RWPE2 (cell line): Measurements from ENCODE around the gene ALG6.

Experiments
- ATAC-seq: fragments of 200-7000 bp; cut with Tn5 transposase; 3 replicates; pipeline ENCODE4 v1.9.1; 2021; ENCODE audit warnings: low read depth
- DNase-seq: peaks from one replicate; pipeline ENCODE4 v3.0.0-alpha.2; 2020; ENCODE audit warnings: low spot score
- H3K27ac ChIP-seq: fragments of 450-650 bp; 2 replicates; pipeline ENCODE4 v1.5.1; 2017; ENCODE audit warnings: mild to moderate bottlenecking; ENCODE audit not compliant: poor library complexity, severe bottlenecking
- H3K27me3 ChIP-seq: fragments of 250-450 bp; sonication (Bioruptor Pico); 2 replicates; pipeline ENCODE4 v1.5.1; 2021; ENCODE audit warnings: mild to moderate bottlenecking, moderate library complexity; ENCODE audit not compliant: insufficient read depth, poor library complexity, severe bottlenecking
- H3K36me3 ChIP-seq: fragments of 250-450 bp; sonication (Bioruptor Pico); 2 replicates; pipeline ENCODE4 v1.5.1; 2020; ENCODE audit warnings: low read depth, mild to moderate bottlenecking, moderate library complexity
- H3K4me1 ChIP-seq: fragments of 250-450 bp; sonication (Bioruptor Pico); 2 replicates; pipeline ENCODE4 v1.5.1; 2021; ENCODE audit warnings: mild to moderate bottlenecking, moderate library complexity; ENCODE audit not compliant: insufficient read depth, poor library complexity, severe bottlenecking
- H3K4me3 ChIP-seq: fragments of 250-450 bp; sonication (Bioruptor Pico); 2 replicates; pipeline ENCODE4 v1.5.1; 2021; ENCODE audit warnings: mild to moderate bottlenecking, moderate library complexity; ENCODE audit not compliant: severe bottlenecking
- H3K9me3 ChIP-seq: fragments of 250-450 bp; sonication (Bioruptor Pico); 2 replicates; pipeline ENCODE4 v1.5.1; 2021; ENCODE audit warnings: mild to moderate bottlenecking, moderate library complexity; ENCODE audit not compliant: severe bottlenecking
- TF ChIP-seq, protein P1 (sequence below): fragments of 450-650 bp; IDR thresholded peaks from one replicate; pipeline ENCODE4 v1.5.1; 2017; ENCODE audit warnings: mild to moderate bottlenecking, moderate library complexity; ENCODE audit not compliant: poor library complexity, severe bottlenecking

The ALG6 gene

DNA sequence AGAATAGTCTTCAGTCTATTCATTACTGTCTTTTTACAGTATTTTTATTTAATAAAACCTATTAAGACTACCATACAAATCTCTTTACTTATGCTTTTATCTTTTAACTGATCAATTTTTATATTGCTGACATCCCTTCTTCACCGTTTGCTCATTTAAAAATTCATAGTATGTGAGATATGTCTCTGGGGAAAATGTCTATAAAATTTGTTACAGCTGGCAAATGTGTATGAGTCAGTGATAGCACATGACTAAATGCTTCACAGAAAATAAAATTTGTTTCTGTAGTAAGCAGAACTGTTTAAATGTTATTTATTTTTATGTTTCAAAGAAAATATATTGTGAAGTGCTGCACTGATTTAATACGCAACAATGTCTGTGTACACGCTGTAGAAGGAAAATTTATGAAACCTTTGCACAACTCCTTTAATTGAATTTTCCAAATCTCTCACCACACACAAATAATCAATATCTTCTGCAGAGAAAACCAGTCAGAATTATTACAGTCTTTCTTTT is 81.4 kb downstream of the ALG6 start:
- H3K36me3 ChIP-seq, result peaks cover 13% of the 10 kb centered on the region
- H3K4me1 ChIP-seq, result no peaks in the 10 kb centered on the region
- H3K9me3 ChIP-seq, result no peaks in the 10 kb centered on the region
- ATAC-seq, result no peak
- no peak overlapping the region for H3K4me3 ChIP-seq
- TF ChIP-seq, protein P1, sequence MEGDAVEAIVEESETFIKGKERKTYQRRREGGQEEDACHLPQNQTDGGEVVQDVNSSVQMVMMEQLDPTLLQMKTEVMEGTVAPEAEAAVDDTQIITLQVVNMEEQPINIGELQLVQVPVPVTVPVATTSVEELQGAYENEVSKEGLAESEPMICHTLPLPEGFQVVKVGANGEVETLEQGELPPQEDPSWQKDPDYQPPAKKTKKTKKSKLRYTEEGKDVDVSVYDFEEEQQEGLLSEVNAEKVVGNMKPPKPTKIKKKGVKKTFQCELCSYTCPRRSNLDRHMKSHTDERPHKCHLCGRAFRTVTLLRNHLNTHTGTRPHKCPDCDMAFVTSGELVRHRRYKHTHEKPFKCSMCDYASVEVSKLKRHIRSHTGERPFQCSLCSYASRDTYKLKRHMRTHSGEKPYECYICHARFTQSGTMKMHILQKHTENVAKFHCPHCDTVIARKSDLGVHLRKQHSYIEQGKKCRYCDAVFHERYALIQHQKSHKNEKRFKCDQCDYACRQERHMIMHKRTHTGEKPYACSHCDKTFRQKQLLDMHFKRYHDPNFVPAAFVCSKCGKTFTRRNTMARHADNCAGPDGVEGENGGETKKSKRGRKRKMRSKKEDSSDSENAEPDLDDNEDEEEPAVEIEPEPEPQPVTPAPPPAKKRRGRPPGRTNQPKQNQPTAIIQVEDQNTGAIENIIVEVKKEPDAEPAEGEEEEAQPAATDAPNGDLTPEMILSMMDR, result no peak
- no peak for DNase-seq
- H3K27me3 ChIP-seq, result no peaks in the 10 kb centered on the region
- no peak overlapping the region for H3K27ac ChIP-seq

DNA sequence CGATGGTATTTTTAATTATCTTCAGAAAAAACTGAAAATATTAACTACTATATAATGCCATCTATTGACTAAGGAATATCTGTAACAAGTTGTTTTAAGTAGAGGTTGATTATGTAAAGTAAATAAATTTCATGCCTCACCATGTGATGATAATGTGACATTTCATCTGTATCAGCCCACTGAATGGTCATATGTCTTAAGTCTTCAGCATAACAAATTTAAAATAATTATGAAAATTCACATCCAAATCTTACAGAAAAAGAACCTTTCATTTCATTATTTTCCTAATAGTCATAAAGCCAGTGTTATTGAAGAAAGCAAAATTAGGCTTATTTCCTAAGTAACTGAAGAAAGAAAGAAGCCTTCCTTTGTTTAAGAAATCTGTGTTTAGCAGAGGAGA is 83.0 kb downstream of the ALG6 start:
- TF ChIP-seq, protein P1, result no peak
- no peak for DNase-seq

DNA sequence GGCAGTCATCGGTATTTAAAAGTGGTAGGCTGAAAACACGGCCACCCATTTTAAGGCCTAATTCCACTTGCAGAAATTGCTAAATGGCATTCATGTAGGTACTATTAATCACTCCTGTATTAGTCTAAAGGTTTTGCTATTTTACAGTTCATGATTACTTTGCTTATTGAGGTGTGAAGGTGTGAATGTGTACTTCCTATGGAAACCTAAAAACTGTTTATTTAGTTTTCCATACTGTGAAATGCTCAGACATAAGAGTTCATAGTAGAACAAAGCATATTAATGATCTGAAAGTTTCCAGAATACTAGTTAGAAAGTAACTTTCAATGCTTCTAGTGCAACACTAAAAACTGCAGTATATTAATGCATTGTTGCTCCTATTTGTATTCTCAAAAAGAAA is 85.8 kb downstream of the ALG6 start:
- TF ChIP-seq, protein P1, result no peak
- H3K9me3 ChIP-seq, result no peaks in the 10 kb centered on the region

More for the DNA sequence above, 83.0 kb downstream of the ALG6 start:
- H3K4me3 ChIP-seq, result no peak overlapping the region
- H3K9me3 ChIP-seq, result no peaks in the 10 kb centered on the region
- no peak overlapping the region for H3K27ac ChIP-seq
- peaks cover 18% of the 10 kb centered on the region for H3K36me3 ChIP-seq
- H3K4me1 ChIP-seq, result no peaks in the 10 kb centered on the region
- H3K27me3 ChIP-seq, result no peaks in the 10 kb centered on the region
- no peak for ATAC-seq

DNA sequence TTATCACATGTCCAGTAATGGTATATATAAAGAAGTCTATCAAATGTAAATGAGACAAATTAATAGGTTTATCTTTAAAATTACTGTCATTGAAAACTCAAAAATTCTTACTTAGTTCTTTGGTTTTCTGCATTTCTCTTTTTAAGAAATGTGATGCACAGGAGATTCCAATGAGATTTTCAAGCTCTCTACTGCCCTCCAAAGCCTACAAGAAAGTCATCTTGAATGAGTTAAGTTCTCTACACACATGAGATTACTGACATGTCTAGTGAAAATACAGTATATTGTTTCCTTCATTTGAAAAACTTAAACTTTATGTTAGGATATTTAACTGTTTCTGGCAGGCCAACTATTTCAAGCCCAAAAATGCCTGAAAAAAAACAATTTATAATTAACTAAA is 86.8 kb downstream of the ALG6 start:
- DNase-seq (no peak), ATAC-seq (no peak)
- Histone ChIP-seq H3K36me3 (peaks cover 22% of the 10 kb centered on the region), H3K4me3 (no peak overlapping the region), H3K4me1 (no peaks in the 10 kb centered on the region), H3K9me3 (no peaks in the 10 kb centered on the region), H3K27me3 (no peaks in the 10 kb centered on the region), H3K27ac (no peak overlapping the region)
- TF ChIP-seq, protein P1, result peak; percentile 31

More for the DNA sequence above, 85.8 kb downstream of the ALG6 start:
- Histone ChIP-seq H3K4me3 (no peak overlapping the region), H3K27ac (no peak overlapping the region), H3K36me3 (peaks cover 22% of the 10 kb centered on the region), H3K27me3 (no peaks in the 10 kb centered on the region), H3K4me1 (no peaks in the 10 kb centered on the region)
- no peak for DNase-seq
- ATAC-seq, result no peak

DNA sequence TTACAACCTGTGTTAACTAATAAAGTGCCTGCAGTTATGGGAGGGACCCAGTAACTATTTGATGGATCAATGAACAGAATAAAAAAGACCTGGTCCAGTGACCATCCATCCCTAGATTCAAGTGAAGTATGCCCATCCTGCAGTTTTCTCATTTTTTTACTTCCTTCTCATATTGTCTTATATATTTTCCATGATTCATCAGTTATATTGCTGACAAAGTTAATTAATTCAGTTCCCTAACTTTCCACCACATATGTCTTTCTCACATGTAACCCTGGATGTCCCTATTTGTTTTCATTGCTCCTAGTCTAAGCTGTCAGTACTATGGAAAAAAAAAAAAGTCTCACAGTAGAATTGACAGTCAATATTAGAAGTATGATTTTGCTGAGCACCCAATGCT is 91.3 kb downstream of the ALG6 start:
- H3K4me1 ChIP-seq, result peaks cover 4% of the 10 kb centered on the region
- ATAC-seq, result no peak
- H3K27me3 ChIP-seq, result no peaks in the 10 kb centered on the region
- H3K9me3 ChIP-seq, result peaks cover 10% of the 10 kb centered on the region
- TF ChIP-seq, protein P1, result no peak
- no peak for DNase-seq
- no peak overlapping the region for H3K4me3 ChIP-seq
- H3K27ac ChIP-seq, result no peak overlapping the region
- peaks cover 24% of the 10 kb centered on the region for H3K36me3 ChIP-seq
